ENCODE data around the gene SMAP2.

- TF ChIP-seq CTCF (IDR thresholded peaks at IDR 0.05) (no peak), TP53 (CRISPR knock-in tag; IDR thresholded peaks at IDR 0.05) (no peak), ZFP36 (IDR thresholded peaks at IDR 0.05; ENCODE audit: borderline replicate concordance, partially characterized antibody) (no peak), E2F6 (IDR thresholded peaks at IDR 0.05; ENCODE audit: borderline replicate concordance, low read depth) (no peak), RFX5 (IDR thresholded peaks at IDR 0.05) (no peak), RNF2 (IDR thresholded peaks at IDR 0.05; ENCODE audit: borderline replicate concordance, low read depth) (no peak), MAX (IDR thresholded peaks at IDR 0.05) (no peak), EHF (CRISPR knock-in tag; IDR thresholded peaks at IDR 0.05) (no peak), POLR2A (IDR thresholded peaks at IDR 0.05; ENCODE audit: low read length) (no peak), REST (IDR thresholded peaks at IDR 0.05) (no peak), KDM5A (IDR thresholded peaks at IDR 0.05) (no peak)
Observed at GRCh38 chr1:40379785-40380452, 6.4 kb downstream of the SMAP2 start.

Data from A549 (cell line).